Left renal cortex interstitium (tissue), 4 donors: ENCODE data around the gene NUDT17. TPM values are rescaled to one million over a fixed set of nuclear protein-coding genes. Genes with fewer than 3 reads are reported as not detected.
"Not testable (repeated sequence)": the region's sequence is repeated elsewhere in the genome, so short reads cannot be mapped to it uniquely, and the experiment has no call there.

Experiments used
- DNase-seq, 4 donors: peaks; one replicate each; pipeline ENCODE4 v3.0.0-alpha.2; 2013; ENCODE audit warnings: low read depth in 4 of 4, low spot score in 2 of 4, missing footprints in 1 of 4
- polyA plus RNA-seq, 4 donors: library from polyadenylated mRNA; unstranded; fragments of 120-200 nt; gene quantifications; one replicate each; pipeline ENCODE4 v1.2.1, GENCODE V29; 2013; ENCODE audit not compliant: insufficient read length in 4 of 4

Gene NUDT17
- 1 to 10 TPM; 6.4 to 9.1 (median 7.3) TPM for polyA plus RNA-seq

- peak in 3 of 4 donors; percentile 65 to 70 (median 68) for DNase-seq
These were observed at the start of gene NUDT17 for GRCh38 chr1:145845514-145846161. Gene NUDT17, plus strand, starts transcription at chr1:145845630. Its CDS starts 11 bp downstream, at chr1:145845641.

DNA sequence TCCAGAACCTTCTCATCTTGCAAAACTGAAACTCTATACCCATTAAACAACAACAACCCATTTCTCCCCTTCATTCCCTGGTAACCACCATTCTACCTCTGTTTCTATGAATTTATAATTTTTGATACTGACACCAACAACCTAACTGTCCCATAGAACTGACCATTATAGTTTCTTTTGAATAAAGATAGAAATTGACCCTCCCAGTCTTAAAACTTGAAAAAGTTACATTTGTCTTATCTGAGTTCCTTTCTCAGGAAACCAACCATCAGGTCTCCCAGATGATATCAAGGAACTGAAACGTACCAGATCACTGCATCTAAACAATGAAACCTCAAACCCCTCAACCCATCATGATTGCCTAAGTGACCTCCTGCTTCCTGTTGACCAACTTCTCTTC lies 48.7 kb upstream of the NUDT17 start:
- no peak for DNase-seq

GRCh38 chr1:145799806-145800205 lies 45.6 kb upstream of the NUDT17 start:
- DNase-seq, result no peak

DNA sequence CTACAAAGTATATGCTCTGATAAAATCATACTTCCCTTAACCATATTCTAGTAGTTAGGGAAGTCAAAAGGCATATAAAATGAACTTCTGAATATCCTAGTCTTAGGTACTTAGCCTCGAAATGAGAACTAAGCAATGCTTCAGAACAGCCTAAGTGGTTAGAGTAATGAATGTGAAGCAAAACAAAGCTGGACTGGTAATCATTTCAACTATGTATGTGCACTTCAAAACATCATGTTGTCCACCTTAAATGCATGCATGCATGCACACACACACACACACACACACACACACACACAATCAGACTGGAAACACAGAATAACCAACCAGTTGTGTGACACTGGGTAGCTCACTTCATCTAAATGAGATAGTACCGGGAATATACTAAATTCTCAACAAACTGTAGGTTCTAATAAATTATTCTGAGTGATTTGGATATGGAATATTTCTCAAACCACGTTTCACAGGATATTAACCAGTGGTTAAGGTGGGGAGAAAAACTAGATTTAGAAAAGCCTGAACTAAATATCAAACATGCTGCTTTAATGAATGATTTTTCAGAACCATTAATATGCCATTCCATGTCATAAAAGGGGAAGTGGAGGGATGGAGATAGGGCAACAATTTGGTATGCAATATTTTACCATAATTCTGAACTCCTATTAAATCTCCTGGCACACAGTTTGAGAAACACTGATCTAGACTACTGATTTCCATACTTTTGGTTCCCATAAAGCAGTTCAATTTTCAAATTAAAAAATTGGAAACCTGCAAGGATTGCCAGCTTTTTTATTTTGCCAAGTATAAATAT lies 41.0 kb upstream of the NUDT17 start:
- DNase-seq, result no peak

- DNase-seq, result no peak
These were observed 40.4 kb upstream of the NUDT17 start for GRCh38 chr1:145805057-145805456.

GRCh38 chr1:145806408-145806807 lies 39.0 kb upstream of the NUDT17 start:
- DNase-seq, result no peak

- no peak for DNase-seq
These were observed 38.6 kb upstream of the NUDT17 start for GRCh38 chr1:145806844-145807243.

DNA sequence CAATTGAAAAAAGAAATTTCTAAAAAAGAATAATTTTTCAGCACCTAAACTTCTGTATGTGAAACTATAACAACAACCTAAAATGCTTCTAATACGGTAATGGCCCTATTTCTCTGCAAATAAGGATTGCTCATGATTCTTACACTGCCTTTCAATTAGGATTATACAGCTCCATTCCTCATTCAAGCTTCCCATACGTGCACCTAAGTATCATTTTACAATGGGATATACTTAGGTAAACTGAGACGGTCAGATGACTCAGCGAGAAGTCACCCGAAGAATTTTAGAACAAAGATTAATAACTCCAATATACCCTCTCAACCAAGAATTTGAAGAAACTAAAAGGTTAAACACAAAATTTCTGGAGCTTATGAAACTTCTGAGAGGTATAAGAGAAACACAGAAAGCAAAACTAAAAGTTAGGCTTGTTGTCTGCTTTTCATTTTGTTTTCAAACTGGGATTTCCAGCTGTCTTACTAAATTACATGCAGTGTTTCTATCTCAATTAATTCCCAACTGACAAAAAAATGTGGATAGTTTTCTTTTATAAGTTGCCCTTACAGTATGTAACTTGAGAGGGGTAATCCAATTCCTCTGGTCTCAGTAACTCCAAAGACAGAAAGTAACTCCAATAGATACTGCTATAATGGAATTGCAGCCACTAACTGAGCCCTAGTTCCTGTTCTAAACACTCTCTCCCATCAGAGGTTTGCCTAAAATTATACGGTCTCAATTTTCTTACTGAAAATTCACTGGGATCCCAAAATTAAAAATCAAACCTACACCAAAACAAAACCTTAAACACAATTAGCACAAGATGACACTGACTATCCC lies 32.2 kb upstream of the NUDT17 start:
- not testable (repeated sequence) for DNase-seq

GRCh38 chr1:145818095-145818494 lies 27.3 kb upstream of the NUDT17 start:
- not testable (repeated sequence) for DNase-seq

DNA sequence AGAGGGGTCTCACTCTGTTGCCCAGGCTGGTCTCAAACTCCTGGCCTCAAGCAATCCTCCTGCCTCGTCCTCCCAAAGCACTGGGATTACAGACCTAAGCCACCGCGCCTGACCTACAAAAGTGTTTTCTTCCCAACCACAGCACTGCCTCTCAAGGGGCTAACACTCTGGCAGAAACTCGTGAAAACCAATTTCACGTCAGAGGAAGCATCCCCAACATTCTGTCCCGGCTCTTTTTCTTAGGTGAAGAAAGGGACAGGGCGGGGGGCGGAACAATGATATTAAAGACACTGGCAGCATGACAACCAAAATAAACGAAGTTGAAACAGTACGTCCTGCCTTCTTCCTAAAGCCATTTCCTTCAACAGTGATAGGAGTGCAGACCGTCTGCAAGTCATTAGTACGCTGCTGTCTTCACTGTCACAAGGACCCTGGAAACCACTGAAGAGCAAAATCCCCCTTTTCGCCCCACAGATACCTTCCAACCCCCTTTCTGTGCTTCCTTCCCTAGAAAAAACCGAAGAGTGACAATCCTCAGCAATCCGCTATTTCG lies 22.6 kb upstream of the NUDT17 start:
- DNase-seq, result not testable (repeated sequence)

GRCh38 chr1:145823565-145824498 lies 21.6 kb upstream of the NUDT17 start, which contains the start of the genes POLR3C and RNF115:
Gene POLR3C, plus strand, starts transcription at chr1:145824200. Its CDS starts 1,577 bp downstream, at chr1:145825777.
Gene RNF115, minus strand, starts transcription at chr1:145824095. Its CDS starts 222 bp downstream, at chr1:145823873.
- peak; percentile 63 to 83 (median 71) for DNase-seq

- DNase-seq, result no peak
These were observed 21.0 kb upstream of the NUDT17 start for GRCh38 chr1:145824499-145824842.

DNA sequence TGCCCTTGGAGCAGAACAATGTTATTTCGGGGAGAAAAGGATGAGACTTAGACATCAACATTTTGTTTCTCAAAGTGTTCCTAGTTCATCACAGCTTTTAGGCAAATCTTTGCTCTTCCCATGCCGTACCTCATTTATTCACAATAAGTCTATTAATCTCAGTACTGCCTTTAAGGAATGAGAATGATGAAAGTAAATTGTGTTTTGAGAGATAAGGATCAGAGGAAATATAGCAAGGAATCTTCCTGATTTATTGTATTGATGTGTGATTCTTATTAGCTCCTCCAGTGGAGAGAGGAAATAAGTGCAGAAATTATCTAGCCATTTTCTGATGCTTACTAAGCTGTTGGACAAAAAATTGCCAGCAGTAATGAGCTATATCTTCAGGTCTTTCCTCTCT lies 19.4 kb upstream of the NUDT17 start:
- no peak for DNase-seq

DNA sequence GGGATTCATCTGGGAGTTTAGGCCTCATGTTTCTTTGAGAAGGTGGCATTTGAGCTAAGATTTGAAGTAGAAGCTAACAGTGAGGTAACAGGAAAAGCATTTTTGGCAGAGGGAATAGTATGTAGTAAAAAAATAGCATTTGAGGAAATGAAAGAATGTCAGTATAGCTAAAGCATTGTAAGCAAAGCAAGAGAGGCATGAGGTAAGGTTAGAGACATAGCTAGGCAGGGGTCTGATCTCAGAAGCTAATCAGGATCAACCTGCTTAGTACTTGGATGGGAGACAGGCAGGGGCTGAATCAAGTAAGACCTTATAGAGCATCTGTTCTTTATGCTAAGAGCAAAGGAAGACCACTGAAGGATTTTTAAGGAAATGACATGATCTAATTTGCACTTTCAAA lies 17.5 kb upstream of the NUDT17 start:
- no peak for DNase-seq

DNA sequence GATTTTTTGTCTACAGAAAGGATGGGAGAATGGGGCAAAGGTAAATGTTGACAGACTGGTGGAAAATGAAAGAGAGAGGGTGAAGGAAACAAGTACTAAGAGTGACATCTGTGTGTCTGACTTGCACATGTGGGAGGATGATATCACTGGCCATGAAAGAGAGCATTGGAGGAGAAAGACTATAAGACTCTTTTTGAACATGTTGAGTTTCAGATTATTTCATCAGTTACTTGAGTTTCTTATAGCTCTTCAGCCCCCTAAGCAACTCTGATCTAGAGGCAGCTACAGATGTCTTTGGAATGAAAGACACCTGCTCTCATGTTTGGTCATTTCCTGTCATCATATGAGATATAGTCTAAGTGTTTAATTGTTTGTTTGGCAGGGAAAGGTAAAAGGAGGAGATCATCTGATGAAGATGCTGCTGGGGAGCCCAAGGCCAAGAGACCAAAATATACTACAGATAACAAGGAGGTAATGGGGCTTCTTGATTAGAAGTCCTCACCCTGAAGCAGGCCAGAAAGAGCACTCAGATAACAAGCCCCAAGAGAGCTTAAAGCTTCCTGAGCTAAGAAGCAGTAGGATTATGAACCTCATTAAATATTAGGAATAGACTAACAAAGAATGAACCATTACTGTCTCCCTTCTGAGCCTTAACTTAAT lies 16.9 kb upstream of the NUDT17 start:
- DNase-seq, result no peak

DNA sequence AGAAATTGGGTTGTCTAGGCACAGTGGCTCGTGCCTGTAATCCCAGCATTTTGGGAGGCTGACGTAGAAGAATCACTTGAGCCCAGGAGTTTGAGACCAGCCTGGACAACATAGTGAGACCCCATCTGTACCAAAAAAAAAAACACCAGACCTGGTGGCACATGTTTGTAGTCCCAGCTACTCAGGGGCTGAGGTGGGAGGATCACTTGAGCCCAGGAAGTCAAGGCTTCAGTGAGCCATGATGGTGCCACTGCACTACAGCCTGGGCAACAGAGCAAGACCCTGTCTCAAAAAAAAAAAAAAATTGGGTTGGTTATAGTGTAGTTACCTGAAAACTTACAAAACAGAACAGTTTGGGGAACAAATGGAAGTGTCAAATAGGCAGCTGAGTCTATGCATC lies 14.6 kb upstream of the NUDT17 start:
- DNase-seq, result not testable (repeated sequence)

GRCh38 chr1:145837656-145838055 lies 7.8 kb upstream of the NUDT17 start:
- no peak for DNase-seq

GRCh38 chr1:145843031-145843430 lies 2.4 kb upstream of the NUDT17 start:
- DNase-seq, result no peak

DNA sequence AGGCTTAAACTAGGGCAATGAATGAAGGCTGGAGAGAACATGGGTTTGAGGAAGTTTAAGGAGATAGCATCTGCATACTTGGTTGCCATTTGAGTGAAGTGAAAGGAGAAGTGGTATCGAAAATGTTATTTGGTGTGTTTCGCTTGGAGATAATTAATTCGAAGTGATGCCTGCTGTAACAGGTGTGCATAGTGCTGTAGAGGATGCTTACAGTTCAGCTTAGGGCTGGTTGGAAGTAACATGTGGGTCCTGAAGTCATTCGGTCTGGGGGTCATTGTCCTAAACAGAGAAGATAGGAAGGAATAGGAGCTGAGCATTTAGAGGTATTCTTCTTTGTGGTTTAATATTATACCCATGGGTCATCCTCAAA lies 301 bp upstream of the NUDT17 start:
- DNase-seq, result no peak
